Measurements from ENCODE around the gene ADAM12. TPM values are rescaled to one million over a fixed set of nuclear protein-coding genes. Genes with fewer than 3 reads are reported as not detected.

Gene ADAM12
- total RNA-seq, 2 experiments from 2014 or later: 1.2 to 1.7 TPM

DNA sequence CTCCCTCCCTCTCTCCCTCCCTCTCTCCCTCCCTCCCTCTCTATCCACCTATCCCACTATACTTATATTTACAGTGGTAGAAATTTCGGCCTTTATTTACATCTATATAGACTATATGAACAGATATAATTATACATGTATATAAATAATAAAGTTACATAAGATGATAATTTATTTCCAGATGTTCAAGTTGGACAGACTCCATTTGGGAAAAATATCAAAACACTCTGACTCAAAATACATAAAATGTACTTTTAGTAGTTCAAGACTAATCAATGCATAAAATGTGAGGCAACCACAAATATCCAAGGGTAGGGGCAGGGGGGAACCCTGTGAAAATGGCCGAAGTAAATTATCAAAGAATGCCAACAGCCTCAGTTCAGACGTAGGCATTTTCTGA, 288.9 kb downstream of the ADAM12 start:
- ChIA-PET CTCF (no interaction called here), POLR2A (no interaction called here)
- no peaks in the 10 kb centered on the region for H3K36me3 Mint-ChIP-seq (ENCODE audit: low read depth)
- H3K4me3 Mint-ChIP-seq: no peak overlapping the region
- no peaks in the 10 kb centered on the region for H3K9me3 Mint-ChIP-seq (ENCODE audit: low read depth)
- DNase-seq: no peak
- intact Hi-C loops (cut with DNase I, micrococcal nuclease): no loop called here
- no peak for ATAC-seq
- H3K4me1 Mint-ChIP-seq: no peaks in the 10 kb centered on the region
- no peaks in the 10 kb centered on the region for H3K27me3 Mint-ChIP-seq
- H3K27ac Mint-ChIP-seq: no peak overlapping the region

DNA sequence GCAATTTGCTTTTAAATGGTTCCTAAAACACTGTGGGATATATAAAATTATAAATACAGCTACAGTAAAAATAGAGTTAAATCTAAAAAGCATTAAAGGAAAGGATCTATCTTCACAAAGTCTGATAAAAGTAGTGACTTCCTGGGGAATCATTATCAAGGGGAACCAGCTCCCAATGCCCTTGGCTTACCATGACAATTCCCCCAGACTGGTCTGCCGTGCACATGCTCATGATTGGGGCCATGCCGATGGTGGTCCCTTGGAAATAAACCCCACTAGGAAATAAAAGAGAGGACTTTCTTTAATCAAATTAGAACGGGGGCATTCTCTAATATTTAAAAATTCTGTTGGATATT, 290.1 kb downstream of the ADAM12 start:
- Mint-ChIP-seq H3K9me3 (ENCODE audit: low read depth) (no peaks in the 10 kb centered on the region), H3K27ac (no peak overlapping the region), H3K4me3 (no peak overlapping the region), H3K27me3 (no peaks in the 10 kb centered on the region), H3K36me3 (ENCODE audit: low read depth) (no peaks in the 10 kb centered on the region), H3K4me1 (no peaks in the 10 kb centered on the region)
- intact Hi-C loops (cut with DNase I, micrococcal nuclease): no loop called here
- DNase-seq (no peak), ATAC-seq (no peak)
- ChIA-PET CTCF (interaction anchor here (1.3 kb wide), 1 partner anchor 116 kb away, joined by 3 read pairs; no protein-coding TSS in a partner anchor), POLR2A (no interaction called here)

DNA sequence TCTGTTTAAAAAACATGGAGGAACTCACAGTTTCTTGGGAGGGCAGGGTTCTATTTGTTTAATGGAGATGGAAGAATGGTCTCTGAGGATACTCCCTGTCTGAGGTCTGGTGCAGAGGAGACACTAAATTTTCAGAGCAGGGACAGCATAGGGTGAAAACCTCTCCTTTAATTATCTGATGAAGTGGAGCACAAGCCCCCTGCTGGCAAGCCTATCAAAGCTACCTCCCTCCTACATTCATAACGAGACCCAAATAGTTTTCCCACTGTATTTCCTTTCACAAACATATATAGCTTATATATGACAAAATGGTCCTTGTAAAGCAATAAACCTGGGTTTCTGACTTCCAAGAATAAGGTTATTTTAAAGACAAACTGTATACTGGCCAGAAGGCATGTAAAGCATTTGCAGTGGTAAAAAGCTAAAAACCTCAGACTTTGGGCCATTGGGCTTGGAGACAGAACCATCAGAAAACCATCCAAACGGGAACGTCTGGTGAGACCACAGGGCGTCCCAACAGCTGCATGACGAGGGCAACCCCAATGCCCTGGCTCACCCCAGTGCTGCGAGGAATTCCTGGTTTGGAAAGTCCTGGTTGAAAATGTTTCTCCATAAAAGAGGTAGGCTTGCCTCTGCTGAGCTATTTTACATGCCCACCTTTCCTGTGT, 290.6 kb downstream of the ADAM12 start:
- no peak overlapping the region for H3K27ac Mint-ChIP-seq
- H3K4me1 Mint-ChIP-seq: no peaks in the 10 kb centered on the region
- H3K9me3 Mint-ChIP-seq (ENCODE audit: low read depth): no peaks in the 10 kb centered on the region
- POLR2A ChIA-PET: no interaction called here
- intact Hi-C loops (cut with DNase I, micrococcal nuclease): no loop called here
- no peaks in the 10 kb centered on the region for H3K36me3 Mint-ChIP-seq (ENCODE audit: low read depth)
- CTCF ChIA-PET: interaction anchor here (0.7 to 1.3 kb wide), 2 partner anchors 116 to 469 kb away, joined by 3 read pairs; no protein-coding TSS in a partner anchor
- ATAC-seq: no peak
- no peaks in the 10 kb centered on the region for H3K27me3 Mint-ChIP-seq
- H3K4me3 Mint-ChIP-seq: no peak overlapping the region
- DNase-seq: no peak

DNA sequence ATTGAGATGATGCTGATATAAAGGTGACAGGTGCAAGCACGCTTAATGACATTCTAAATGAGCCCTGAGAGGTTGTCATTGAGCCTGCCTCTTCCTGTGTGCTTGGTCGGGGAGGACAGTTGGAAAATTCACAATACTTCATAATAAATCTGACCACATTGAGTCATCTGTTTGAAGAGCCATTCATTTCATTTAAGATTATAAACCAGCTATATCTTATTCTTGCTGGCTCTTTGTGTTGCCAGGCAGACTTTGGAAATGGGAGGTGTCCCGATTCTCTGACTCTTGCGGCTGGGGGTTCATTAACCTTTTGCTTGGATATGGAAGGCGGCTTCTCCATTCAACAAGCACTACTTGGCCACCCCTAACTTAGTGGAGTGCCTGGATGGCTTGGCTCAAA, 293.7 kb downstream of the ADAM12 start:
- no peaks in the 10 kb centered on the region for H3K36me3 Mint-ChIP-seq (ENCODE audit: low read depth)
- intact Hi-C loops (cut with DNase I, micrococcal nuclease): no loop called here
- no peaks in the 10 kb centered on the region for H3K27me3 Mint-ChIP-seq
- ATAC-seq (no peak), DNase-seq (no peak)
- CTCF ChIA-PET: no interaction called here
- no peak overlapping the region for H3K27ac Mint-ChIP-seq
- POLR2A ChIA-PET: no interaction called here
- no peak overlapping the region for H3K4me3 Mint-ChIP-seq
- H3K4me1 Mint-ChIP-seq: no peaks in the 10 kb centered on the region
- H3K9me3 Mint-ChIP-seq (ENCODE audit: low read depth): no peaks in the 10 kb centered on the region

DNA sequence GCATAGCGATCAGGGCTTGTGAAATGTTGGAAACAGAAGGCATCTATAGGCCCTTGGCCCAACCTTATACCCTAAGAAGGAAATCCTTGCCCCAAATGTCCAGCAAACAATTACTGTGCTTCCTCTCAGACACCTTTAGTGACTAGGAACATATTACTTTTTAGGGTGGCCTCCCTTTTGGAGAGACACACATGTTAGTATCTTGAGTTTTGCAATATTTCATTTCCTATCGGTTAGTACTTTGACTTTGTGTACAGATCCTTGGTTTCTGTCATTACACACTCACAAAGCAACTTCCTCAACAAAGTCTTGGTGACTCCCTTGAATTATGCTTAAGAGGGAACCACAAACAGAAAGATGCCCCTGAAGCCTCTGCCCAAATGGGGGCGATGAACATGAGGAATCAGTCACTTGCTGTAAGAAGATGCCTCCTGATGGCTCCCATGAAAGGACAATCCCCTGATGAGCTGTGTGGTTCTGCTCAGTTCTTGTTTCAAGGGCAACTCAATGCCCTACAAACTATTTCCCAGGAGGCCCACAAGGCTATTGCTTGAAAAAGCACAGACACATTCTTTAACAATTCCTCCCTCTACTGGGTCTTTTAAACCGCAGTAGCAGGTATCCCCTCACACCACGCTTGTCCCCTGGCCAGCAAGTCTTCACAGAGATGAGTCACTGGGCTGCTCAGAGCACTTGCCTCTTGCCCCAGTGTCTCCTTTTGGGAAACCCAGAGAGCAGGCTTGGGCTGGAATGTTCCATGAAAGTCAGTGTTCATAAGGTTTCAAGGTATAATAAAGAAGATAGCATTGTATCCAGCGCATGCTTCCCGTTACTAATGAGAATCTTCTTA, 295.7 kb downstream of the ADAM12 start:
- no peaks in the 10 kb centered on the region for H3K27me3 Mint-ChIP-seq
- no peaks in the 10 kb centered on the region for H3K9me3 Mint-ChIP-seq (ENCODE audit: low read depth)
- no peak for DNase-seq
- no peaks in the 10 kb centered on the region for H3K36me3 Mint-ChIP-seq (ENCODE audit: low read depth)
- CTCF ChIA-PET: no interaction called here
- no peak overlapping the region for H3K27ac Mint-ChIP-seq
- no peak overlapping the region for H3K4me3 Mint-ChIP-seq
- no peaks in the 10 kb centered on the region for H3K4me1 Mint-ChIP-seq
- no peak for ATAC-seq
- POLR2A ChIA-PET: no interaction called here
- intact Hi-C loops (cut with DNase I, micrococcal nuclease): no loop called here

DNA sequence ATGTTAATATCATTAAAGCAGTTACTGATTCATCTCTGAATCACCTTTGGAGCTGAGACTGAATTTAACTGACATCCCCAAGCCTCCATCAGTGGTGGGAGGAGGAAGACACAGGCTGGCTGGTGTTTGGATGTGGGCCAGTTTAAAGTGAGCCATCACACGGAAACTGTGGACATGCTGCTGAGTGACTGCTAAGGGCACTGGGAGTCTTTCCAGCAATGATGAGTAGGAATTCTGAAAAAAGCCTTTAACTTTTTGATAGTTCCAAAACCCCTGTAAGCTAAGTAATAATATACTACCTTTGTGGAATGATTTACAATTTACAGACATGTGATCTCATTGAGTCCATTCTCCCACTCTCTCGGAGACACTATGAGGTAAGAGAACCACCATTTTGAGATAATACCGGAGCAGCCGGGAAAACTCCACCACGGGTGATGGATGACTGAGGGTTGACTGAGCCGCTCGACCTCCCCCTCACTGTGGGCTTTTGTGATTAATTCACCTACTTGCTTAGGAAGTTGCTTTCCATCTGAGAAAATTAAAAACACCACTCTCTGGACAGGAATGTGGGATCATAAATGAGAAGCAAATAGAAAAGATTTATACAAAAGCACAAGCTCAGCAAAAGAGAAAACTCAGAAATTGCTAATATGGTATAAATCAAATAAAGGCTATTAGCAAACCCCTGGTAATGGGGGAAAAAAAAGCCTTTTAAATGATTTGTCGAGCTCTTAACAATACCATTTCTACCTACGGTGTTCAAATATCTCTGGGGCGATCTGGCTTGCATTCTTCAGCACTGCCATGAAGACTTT, 297.2 kb downstream of the ADAM12 start:
- intact Hi-C loops (cut with DNase I, micrococcal nuclease): no loop called here
- CTCF ChIA-PET: no interaction called here

DNA sequence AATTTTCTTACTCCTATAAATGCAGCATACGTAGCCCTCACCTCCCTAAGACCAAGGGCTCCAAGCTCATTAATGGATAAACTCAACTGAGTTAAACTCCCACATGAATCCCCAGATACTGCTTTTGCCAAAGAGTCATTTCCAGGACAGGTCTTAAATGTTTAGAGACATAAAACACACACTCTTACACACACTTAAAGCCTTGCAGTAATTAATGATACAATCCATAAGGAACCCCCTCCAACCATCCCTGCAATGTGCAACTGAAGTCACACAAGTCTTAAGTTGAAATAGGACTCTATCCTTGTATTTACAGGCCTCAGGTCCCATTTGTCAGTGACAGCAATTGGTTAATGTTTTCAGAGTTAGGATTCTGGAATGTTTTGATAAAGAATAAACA, 297.8 kb downstream of the ADAM12 start:
- H3K27me3 Mint-ChIP-seq: peaks cover 5% of the 10 kb centered on the region
- ChIA-PET POLR2A (no interaction called here), CTCF (no interaction called here)
- H3K4me1 Mint-ChIP-seq: no peaks in the 10 kb centered on the region
- intact Hi-C loops (cut with DNase I, micrococcal nuclease): no loop called here
- no peak for DNase-seq
- no peak for ATAC-seq
- no peak overlapping the region for H3K4me3 Mint-ChIP-seq
- no peaks in the 10 kb centered on the region for H3K9me3 Mint-ChIP-seq (ENCODE audit: low read depth)
- H3K36me3 Mint-ChIP-seq (ENCODE audit: low read depth): no peaks in the 10 kb centered on the region
- no peak overlapping the region for H3K27ac Mint-ChIP-seq

More for the DNA sequence above, 297.2 kb downstream of the ADAM12 start:
- H3K27me3 Mint-ChIP-seq: no peaks in the 10 kb centered on the region
- no peaks in the 10 kb centered on the region for H3K4me1 Mint-ChIP-seq
- no peaks in the 10 kb centered on the region for H3K36me3 Mint-ChIP-seq (ENCODE audit: low read depth)
- DNase-seq (no peak), ATAC-seq (no peak)
- no peak overlapping the region for H3K27ac Mint-ChIP-seq
- no peaks in the 10 kb centered on the region for H3K9me3 Mint-ChIP-seq (ENCODE audit: low read depth)
- POLR2A ChIA-PET: no interaction called here
- H3K4me3 Mint-ChIP-seq: no peak overlapping the region

DNA sequence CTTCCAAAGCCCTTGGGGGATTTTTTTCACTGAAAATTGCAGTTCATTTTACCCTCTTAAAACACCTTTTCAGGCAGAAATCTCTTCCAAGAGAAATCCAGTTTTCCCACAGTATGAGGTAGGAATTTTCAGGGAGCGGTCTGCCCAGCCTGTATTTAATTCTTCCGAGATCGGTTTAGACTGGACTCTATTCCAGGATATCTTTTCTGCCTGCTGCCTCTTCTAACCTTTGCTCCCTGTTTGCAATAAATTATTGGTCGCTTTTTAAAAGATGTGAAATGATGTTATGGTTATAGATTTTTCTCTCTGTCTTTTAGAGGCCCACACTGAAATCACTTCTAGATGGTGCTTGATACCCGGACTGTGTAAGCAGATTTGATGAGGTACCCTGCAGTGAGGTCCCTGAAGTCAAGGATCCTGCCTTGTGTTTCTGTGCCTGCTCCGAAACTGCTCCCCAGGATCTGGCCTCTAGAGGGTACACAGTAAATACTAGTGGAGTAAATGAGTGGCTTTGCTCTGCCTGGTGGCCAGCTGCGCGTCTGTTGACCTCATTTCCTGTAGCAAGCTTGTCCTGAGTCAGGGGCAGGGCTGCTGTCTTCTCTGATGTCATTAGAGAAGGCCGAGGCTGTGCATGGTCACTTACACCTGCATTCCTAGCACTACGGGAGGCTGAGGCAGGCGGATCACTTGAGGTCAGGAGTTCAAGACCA, 300.3 kb downstream of the ADAM12 start:
- Mint-ChIP-seq H3K27ac (no peak overlapping the region), H3K9me3 (ENCODE audit: low read depth) (no peaks in the 10 kb centered on the region), H3K36me3 (ENCODE audit: low read depth) (no peaks in the 10 kb centered on the region), H3K4me3 (no peak overlapping the region), H3K4me1 (no peaks in the 10 kb centered on the region), H3K27me3 (peaks cover 6% of the 10 kb centered on the region)
- POLR2A ChIA-PET: no interaction called here
- CTCF ChIA-PET: no interaction called here
- intact Hi-C loops (cut with DNase I, micrococcal nuclease): no loop called here
- DNase-seq (no peak), ATAC-seq (no peak)

DNA sequence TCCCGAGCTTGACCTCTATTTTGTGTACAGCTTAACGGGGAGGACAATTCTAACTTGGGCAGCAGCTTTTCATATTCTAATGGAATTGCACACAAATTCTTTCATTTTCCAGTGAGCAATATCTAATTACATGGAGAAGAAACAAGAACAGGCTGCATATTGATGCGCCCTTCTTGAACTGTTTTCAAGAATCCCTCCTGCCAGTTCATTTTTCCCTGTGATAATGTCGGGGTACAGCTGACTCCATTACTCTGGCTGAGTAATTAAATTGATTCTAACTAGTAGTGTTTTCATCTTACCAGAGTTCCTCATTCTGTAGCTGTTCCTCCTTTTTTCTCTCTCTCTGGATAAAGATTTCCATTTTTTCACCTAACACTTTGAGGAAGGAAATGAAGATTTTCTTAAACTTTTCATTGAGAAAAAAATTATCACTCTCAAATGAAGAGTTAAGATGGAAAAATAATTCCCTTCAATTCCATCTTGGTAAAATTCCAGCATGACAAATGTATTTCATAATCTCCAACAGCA, 301.1 kb downstream of the ADAM12 start:
- Mint-ChIP-seq H3K4me3 (no peak overlapping the region), H3K27me3 (peaks cover 6% of the 10 kb centered on the region), H3K9me3 (ENCODE audit: low read depth) (no peaks in the 10 kb centered on the region), H3K4me1 (no peaks in the 10 kb centered on the region), H3K36me3 (ENCODE audit: low read depth) (no peaks in the 10 kb centered on the region), H3K27ac (no peak overlapping the region)
- DNase-seq (no peak), ATAC-seq (no peak)
- intact Hi-C loops (cut with DNase I, micrococcal nuclease): no loop called here
- ChIA-PET CTCF (no interaction called here), POLR2A (no interaction called here)

DNA sequence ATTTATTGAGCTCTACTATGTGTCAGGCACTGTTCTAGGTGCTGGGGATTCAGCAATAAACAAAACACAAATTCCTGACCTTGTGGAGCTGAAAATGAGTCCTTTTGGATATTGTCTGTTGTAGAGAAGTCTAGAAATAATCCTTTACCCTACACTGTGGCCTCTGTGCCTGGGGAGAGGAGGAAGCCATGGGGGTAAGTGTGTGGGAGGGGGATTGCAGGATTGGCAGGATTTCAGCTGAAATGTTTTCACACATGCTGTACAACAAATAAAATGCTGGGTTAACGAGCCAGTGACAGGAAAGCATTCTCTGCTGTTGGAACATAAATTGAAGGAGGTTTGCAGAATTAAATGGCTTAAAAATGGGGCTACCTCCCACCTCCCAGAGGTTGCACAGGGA, 302.5 kb downstream of the ADAM12 start:
- Mint-ChIP-seq H3K4me1 (no peaks in the 10 kb centered on the region), H3K4me3 (no peak overlapping the region), H3K36me3 (ENCODE audit: low read depth) (no peaks in the 10 kb centered on the region), H3K27ac (no peak overlapping the region), H3K27me3 (peaks cover 6% of the 10 kb centered on the region), H3K9me3 (ENCODE audit: low read depth) (no peaks in the 10 kb centered on the region)
- CTCF ChIA-PET: no interaction called here
- no peak for DNase-seq
- intact Hi-C loops (cut with DNase I, micrococcal nuclease): no loop called here
- ATAC-seq: no peak
- POLR2A ChIA-PET: no interaction called here

DNA sequence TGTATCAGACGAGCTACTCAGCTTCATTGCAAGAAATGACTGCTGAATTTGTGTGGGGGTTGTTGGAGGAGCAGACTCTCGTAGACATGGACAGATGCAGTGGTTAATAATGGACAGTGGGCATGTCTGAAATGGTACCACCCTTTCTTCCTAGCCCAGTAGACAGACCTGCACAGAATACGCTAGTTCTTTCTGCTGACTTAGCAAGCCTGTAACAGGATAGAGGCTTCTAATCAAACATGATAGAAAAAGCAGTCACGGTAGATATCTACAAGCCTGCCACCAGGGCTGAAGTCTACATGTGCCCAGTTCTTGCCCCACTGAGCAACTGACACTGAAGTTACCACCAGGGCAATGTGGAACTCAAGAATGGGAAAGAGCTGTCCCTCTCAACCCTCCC, 303.9 kb downstream of the ADAM12 start:
- POLR2A ChIA-PET: no interaction called here

More for the DNA sequence above, 303.9 kb downstream of the ADAM12 start:
- H3K36me3 Mint-ChIP-seq (ENCODE audit: low read depth): no peaks in the 10 kb centered on the region
- no peaks in the 10 kb centered on the region for H3K9me3 Mint-ChIP-seq (ENCODE audit: low read depth)
- DNase-seq: no peak
- H3K27me3 Mint-ChIP-seq: peaks cover 6% of the 10 kb centered on the region
- H3K4me3 Mint-ChIP-seq: no peak overlapping the region
- no peak for ATAC-seq
- CTCF ChIA-PET: no interaction called here
- H3K4me1 Mint-ChIP-seq: no peaks in the 10 kb centered on the region
- no peak overlapping the region for H3K27ac Mint-ChIP-seq
- intact Hi-C loops (cut with DNase I, micrococcal nuclease): no loop called here

Measured in activated CD4-positive, alpha-beta T cell treated with anti-CD3 and anti-CD28 coated beads for 36 hours (primary cell).